NT2/D1 (cell line): ENCODE data around the gene ANKS4B.

Experiments used
- YY1 ChIP-seq: IDR thresholded peaks from 2 replicates; pipeline ENCODE4 v1.6.1; 2011; ENCODE audit not compliant: insufficient read length, insufficient read depth
- ZNF274 ChIP-seq: IDR thresholded peaks from 2 replicates; pipeline ENCODE4 v1.6.1; 2011; ENCODE audit warnings: mild to moderate bottlenecking, low read depth, low read length

GRCh38 chr16:21194771-21195301 is 38.7 kb upstream of the ANKS4B start:
- TF ChIP-seq YY1: no peak
- TF ChIP-seq ZNF274: no peak
